ENCODE data around the gene CNOT4.
"Not testable (repeated sequence)": the region's sequence is repeated elsewhere in the genome, so short reads cannot be mapped to it uniquely, and the experiment has no call there.

CNOT4 gene

GRCh38 chr7:135351070-135351469 is 158.8 kb downstream of the CNOT4 start:
- not testable (repeated sequence) for H3K9me3 Mint-ChIP-seq, DNase-seq, H3K4me1 Mint-ChIP-seq, H3K4me3 Mint-ChIP-seq, H3K27ac Mint-ChIP-seq, ATAC-seq
- peaks cover 19% of the 10 kb centered on the region for H3K27me3 Mint-ChIP-seq

DNA sequence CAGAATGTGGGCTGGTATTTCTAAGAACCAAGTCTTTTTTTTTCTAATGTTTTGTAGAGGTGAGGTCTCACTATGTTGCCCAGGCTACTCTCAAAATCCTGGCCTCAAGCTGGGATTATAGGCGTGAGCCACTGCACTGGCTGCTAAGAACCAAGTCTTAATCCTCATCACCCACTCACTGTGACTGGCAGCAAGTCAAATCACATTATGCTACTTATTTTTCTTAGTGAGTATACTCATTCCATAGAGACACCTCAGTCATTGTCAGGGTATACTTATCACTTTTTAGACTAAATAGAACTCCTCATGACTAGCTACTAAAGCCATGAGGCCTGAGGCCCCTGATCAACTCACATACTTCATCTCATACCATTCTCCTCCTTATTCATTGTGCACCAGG is 160.2 kb downstream of the CNOT4 start:
- Mint-ChIP-seq H3K27ac (no peak overlapping the region), H3K4me3 (no peak overlapping the region), H3K27me3 (peaks cover 11% of the 10 kb centered on the region), H3K4me1 (no peaks in the 10 kb centered on the region), H3K9me3 (no peaks in the 10 kb centered on the region)
- no peak for DNase-seq
- no peak for ATAC-seq

GRCh38 chr7:135348493-135348892 is 161.4 kb downstream of the CNOT4 start:
- no peak overlapping the region for H3K4me3 Mint-ChIP-seq
- DNase-seq, result no peak

DNA sequence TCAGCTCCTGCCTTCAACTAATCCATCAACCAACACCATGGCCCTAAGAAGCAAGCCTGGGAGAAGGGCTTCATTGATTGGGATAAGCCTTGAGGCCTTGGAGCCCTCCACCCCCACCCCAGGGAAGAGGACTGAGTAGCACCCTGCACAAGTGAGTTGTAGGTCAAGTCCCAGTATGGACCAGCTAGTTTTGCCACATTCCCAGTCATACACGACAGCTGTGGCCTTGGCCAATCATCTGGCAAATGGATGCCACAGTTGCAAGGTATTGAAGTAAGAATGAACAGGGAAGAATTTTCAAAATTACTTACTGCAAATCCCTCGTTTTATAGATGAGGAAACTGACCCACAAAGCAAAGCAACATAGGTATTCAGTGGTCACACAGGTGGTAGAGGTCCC is 166.5 kb downstream of the CNOT4 start:
- Mint-ChIP-seq H3K27me3 (no peaks in the 10 kb centered on the region), H3K9me3 (no peaks in the 10 kb centered on the region), H3K4me1 (no peaks in the 10 kb centered on the region), H3K4me3 (no peak overlapping the region), H3K27ac (no peak overlapping the region)
- no peak for DNase-seq
- ATAC-seq, result no peak

More at GRCh38 chr7:135348493-135348892, 161.4 kb downstream of the CNOT4 start:
- no peaks in the 10 kb centered on the region for H3K4me1 Mint-ChIP-seq
- H3K27ac Mint-ChIP-seq, result no peak overlapping the region
- H3K9me3 Mint-ChIP-seq, result no peaks in the 10 kb centered on the region
- no peak for ATAC-seq
- peaks cover under 1% of the 10 kb centered on the region for H3K27me3 Mint-ChIP-seq

- ATAC-seq (no peak), DNase-seq (no peak)
- H3K27me3 Mint-ChIP-seq, result no peaks in the 10 kb centered on the region
These were observed 167.0 kb downstream of the CNOT4 start for GRCh38 chr7:135342887-135343286.

DNA sequence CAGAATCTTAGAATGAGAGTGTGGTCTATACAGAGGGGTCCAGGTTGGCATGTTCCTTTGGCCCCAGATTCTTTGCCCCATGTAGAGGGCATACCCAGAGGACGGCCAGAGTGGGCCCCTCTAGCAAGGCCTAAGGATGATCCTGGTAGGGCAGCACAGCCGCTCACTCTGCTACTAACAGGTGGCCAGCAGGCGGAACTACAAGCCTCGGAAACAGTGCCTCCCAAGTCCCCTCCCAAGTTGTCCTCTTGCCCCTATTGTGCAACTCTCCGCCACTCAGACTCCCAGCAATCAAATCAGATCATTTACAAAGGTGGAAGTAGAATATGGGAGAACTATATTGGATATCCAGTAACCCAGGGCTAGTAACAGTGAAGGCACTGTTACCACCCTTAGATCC is 168.9 kb downstream of the CNOT4 start:
- ATAC-seq (no peak), DNase-seq (no peak)
- H3K27ac Mint-ChIP-seq, result no peak overlapping the region
- H3K4me3 Mint-ChIP-seq, result no peak overlapping the region
- no peaks in the 10 kb centered on the region for H3K27me3 Mint-ChIP-seq
- no peaks in the 10 kb centered on the region for H3K4me1 Mint-ChIP-seq
- H3K9me3 Mint-ChIP-seq, result no peaks in the 10 kb centered on the region

More at GRCh38 chr7:135342887-135343286, 167.0 kb downstream of the CNOT4 start:
- Mint-ChIP-seq H3K4me3 (no peak overlapping the region), H3K27ac (no peak overlapping the region), H3K4me1 (no peaks in the 10 kb centered on the region), H3K9me3 (no peaks in the 10 kb centered on the region)

DNA sequence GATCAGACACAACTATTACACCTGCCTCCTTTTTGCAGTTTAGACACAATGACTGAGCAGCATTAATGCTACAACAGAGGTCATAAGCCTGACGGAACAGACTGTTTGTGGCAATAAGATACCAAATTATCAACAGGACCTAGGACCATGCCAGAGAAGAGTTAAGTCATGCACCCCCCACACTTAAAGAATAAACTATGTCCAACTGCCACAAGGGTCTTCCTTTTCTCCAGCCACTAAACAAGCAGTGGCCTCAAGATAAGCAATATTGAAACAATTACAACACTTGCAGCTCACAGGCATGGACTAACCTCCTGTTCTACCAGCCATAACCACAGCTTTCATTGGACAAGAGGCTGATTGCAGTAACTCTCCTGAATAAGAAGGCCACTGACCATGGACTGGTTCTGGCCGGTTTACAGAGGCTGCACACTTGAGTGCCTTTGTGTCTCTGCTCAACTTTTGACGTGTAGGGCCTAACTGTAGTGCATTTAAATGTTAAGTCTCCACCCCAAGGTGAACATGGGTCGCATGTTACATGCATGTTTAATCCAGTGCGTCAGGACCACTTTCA is 171.8 kb downstream of the CNOT4 start:
- H3K9me3 Mint-ChIP-seq, result peaks cover 0 to 3% of the 10 kb centered on the region in 2 donors
- no peak for DNase-seq
- ATAC-seq, result no peak

DNA sequence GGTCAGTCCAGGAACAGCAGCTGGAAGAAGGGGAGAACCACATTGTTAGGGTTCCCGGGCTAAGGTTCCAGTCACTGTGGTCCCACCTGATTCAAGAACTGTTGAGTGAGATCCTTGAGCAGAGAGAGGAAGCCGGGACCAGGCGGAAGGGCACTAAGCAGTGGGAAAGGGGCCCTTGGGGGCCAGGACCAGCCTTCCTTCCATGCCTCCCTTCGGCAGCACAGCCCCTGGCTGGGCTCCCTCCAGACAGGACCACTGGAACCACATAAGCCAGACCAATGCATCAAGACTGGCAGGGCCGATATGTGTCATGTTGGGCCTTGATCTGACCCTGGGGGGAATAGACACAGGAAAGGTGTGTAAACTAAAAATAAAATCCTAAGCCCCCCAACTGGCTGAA is 172.4 kb downstream of the CNOT4 start:
- Mint-ChIP-seq H3K9me3 (peaks cover 0 to 5% of the 10 kb centered on the region in 2 donors), H3K27ac (no peak overlapping the region), H3K27me3 (no peaks in the 10 kb centered on the region)

More for the DNA sequence above, 171.8 kb downstream of the CNOT4 start:
- no peak overlapping the region for H3K4me3 Mint-ChIP-seq
- H3K27me3 Mint-ChIP-seq, result no peaks in the 10 kb centered on the region
- H3K27ac Mint-ChIP-seq, result no peak overlapping the region
- peaks cover 5% of the 10 kb centered on the region for H3K4me1 Mint-ChIP-seq

GRCh38 chr7:135335628-135336139 is 174.2 kb downstream of the CNOT4 start:
- DNase-seq, result peak; percentile 34 to 46
- no peak overlapping the region for H3K4me3 Mint-ChIP-seq

More for the DNA sequence above, 172.4 kb downstream of the CNOT4 start:
- no peak overlapping the region for H3K4me3 Mint-ChIP-seq
- no peak for ATAC-seq
- H3K4me1 Mint-ChIP-seq, result peaks cover 6% of the 10 kb centered on the region
- DNase-seq, result no peak

DNA sequence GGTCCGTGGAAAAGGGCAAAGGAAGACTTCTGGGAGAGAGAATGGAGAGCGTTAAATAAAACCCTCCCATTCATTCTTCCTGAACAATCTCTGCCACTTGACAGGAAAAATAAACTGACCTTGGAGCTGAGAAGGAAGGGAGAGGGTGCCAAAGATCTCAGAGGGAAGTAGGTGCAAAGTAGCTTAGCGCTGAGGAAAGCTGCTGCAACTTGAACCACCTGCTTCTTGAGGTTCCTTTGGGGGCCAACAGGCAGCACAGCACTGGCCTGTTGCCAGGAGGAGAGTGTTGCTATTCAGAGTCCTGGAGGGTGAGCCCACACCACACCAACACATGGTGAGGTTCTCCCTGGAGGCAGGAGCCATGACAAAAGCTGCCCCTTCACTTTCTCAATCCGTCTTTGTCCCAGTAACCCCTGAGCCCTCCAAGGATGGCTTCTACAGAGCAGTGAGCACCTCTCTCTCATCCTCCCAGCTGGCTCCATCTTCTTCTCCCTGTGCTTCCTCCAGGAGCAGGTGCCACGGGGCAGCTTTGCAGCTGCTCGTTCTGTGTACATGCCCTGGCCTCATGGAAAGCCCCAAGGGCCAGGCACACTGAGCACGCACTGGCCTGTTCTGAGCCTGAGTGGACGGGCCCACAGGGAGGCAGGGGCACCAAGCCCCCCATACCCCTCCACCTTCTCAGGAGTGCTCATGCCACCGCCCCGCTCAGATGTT is 174.9 kb downstream of the CNOT4 start:
- peaks cover 11 to 12% of the 10 kb centered on the region in 2 donors for H3K9me3 Mint-ChIP-seq
- no peak overlapping the region for H3K27ac Mint-ChIP-seq
- peak; percentile 4 for ATAC-seq
- no peak overlapping the region for H3K4me3 Mint-ChIP-seq
- no peak for DNase-seq
- no peaks in the 10 kb centered on the region for H3K27me3 Mint-ChIP-seq
- peaks cover 6% of the 10 kb centered on the region for H3K4me1 Mint-ChIP-seq

More at GRCh38 chr7:135335628-135336139, 174.2 kb downstream of the CNOT4 start:
- H3K4me1 Mint-ChIP-seq, result peaks cover 6% of the 10 kb centered on the region
- peak; percentile 72 for ATAC-seq
- no peak overlapping the region for H3K27ac Mint-ChIP-seq
- peaks cover 11 to 12% of the 10 kb centered on the region in 2 donors for H3K9me3 Mint-ChIP-seq
- no peaks in the 10 kb centered on the region for H3K27me3 Mint-ChIP-seq

DNA sequence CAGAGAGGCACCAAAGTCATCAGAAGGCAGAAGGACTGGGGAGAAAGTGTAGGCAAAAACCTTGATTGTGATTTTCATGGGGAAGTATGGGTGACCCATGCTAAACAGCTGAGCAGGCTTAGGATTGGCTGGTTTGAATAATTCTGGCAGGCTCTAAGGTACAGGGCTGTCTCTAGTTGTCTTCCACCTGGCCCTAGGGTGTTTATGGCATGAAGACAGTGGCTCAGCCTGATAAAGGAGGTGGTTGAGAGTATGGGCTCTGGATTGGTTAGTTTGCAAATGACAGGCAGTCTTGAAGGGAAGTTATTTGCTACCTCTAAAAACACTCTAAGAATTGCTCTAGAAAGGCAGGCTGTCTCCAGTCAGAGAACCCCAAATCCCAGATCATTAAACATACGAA is 176.0 kb downstream of the CNOT4 start:
- ATAC-seq (no peak), DNase-seq (no peak)
- Mint-ChIP-seq H3K9me3 (peaks cover 11 to 12% of the 10 kb centered on the region in 2 donors), H3K4me1 (peaks cover 6% of the 10 kb centered on the region), H3K27ac (no peak overlapping the region), H3K4me3 (no peak overlapping the region), H3K27me3 (no peaks in the 10 kb centered on the region)

GRCh38 chr7:135333200-135333599 is 176.7 kb downstream of the CNOT4 start:
- H3K9me3 Mint-ChIP-seq, result peaks cover 12 to 14% of the 10 kb centered on the region in 2 donors
- H3K27ac Mint-ChIP-seq, result no peak overlapping the region
- H3K4me3 Mint-ChIP-seq, result no peak overlapping the region
- no peak for ATAC-seq
- peaks cover 5% of the 10 kb centered on the region for H3K27me3 Mint-ChIP-seq
- DNase-seq, result no peak
- H3K4me1 Mint-ChIP-seq, result peaks cover 6% of the 10 kb centered on the region

DNA sequence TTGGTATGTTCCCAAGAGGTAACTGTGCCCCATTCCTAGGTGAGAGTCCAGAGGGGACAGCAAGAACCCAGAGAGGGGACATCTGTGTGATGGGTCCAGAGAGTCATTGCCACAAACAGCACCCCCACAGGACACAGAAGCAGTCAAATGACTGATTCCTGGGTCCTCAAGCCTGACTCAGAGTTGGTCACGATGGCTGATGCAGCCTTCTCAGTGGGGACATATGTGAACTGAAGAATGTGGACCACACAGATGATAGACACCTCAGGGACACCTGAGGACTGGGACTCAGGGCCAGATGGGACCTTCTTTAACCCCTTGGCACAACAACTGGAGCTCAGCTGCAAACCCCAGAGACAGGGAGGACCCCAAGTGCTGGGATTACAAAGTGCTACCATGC is 179.8 kb downstream of the CNOT4 start:
- H3K9me3 Mint-ChIP-seq, result peaks cover 22 to 40% of the 10 kb centered on the region in 2 donors
- H3K4me3 Mint-ChIP-seq, result no peak overlapping the region
- no peak for ATAC-seq
- H3K4me1 Mint-ChIP-seq, result peaks cover 6% of the 10 kb centered on the region
- no peak overlapping the region for H3K27ac Mint-ChIP-seq
- no peak for DNase-seq
- peaks cover 11% of the 10 kb centered on the region for H3K27me3 Mint-ChIP-seq

- Mint-ChIP-seq H3K4me1 (peaks cover 6% of the 10 kb centered on the region), H3K4me3 (no peak overlapping the region), H3K27ac (no peak overlapping the region), H3K27me3 (peaks cover 11% of the 10 kb centered on the region), H3K9me3 (peaks cover 30 to 51% of the 10 kb centered on the region in 2 donors)
- no peak for DNase-seq
- no peak for ATAC-seq
These were observed 181.4 kb downstream of the CNOT4 start for GRCh38 chr7:135328526-135328925.

- peak overlapping the region in 1 of 2 donors; percentile 35 for H3K27ac Mint-ChIP-seq
- no peak overlapping the region for H3K4me3 Mint-ChIP-seq
- DNase-seq (no peak), ATAC-seq (no peak)
- peaks cover 11% of the 10 kb centered on the region for H3K27me3 Mint-ChIP-seq
- peaks cover 1% of the 10 kb centered on the region for H3K4me1 Mint-ChIP-seq
- peaks cover 30 to 51% of the 10 kb centered on the region in 2 donors for H3K9me3 Mint-ChIP-seq
These were observed 181.8 kb downstream of the CNOT4 start for GRCh38 chr7:135328053-135328452.

- Mint-ChIP-seq H3K27ac (peak overlapping the region in 1 of 2 donors; percentile 12), H3K27me3 (peaks cover 11% of the 10 kb centered on the region), H3K9me3 (peaks cover 30 to 51% of the 10 kb centered on the region in 2 donors), H3K4me1 (no peaks in the 10 kb centered on the region), H3K4me3 (no peak overlapping the region)
- no peak for DNase-seq
- ATAC-seq, result no peak
These were observed 182.4 kb downstream of the CNOT4 start for GRCh38 chr7:135327458-135327857.
